ENCODE measurements around the gene CATSPERB. TPM values are rescaled to one million over a fixed set of nuclear protein-coding genes. Genes with fewer than 3 reads are reported as not detected.

CATSPERB gene
- total and polyA plus RNA-seq, 2 of the 8 experiments (the other 6 are each of a cell fraction or from before 2014, with no cell fraction given): 0.11 to 0.30 TPM

DNA sequence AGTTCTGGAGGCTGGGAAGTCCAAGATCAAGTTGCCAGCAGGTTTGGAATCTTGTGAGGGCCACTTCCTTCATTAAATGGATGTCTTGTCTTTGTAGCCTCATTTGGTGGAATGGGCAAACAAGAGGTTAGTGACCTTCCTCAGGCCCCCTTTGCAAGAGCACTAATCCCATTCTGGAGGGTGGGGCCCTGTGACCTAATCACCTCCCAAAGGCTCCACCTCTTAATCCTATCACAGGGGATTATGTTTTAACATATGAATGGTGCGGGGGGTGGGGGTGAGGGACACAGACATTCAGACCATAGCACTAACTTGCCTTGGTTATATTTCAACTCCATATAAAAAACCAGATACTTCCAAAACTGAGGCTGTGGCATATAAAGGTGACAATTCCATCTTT, 161.9 kb downstream of the CATSPERB start:
- H3K36me3 ChIP-seq (ENCODE audit: control insufficient read depth in 2 of 4, insufficient read depth in 4 of 4, low read length in 3 of 4): no peaks in the 10 kb centered on the region
- H2AK5ac ChIP-seq (ENCODE audit: low read depth, low read length): no peak overlapping the region
- no peak overlapping the region for H3K27ac ChIP-seq (ENCODE audit: low read depth, low read length)
- no peaks in the 10 kb centered on the region; a peak in 1 of 4 replicates for H3K9me3 ChIP-seq (ENCODE audit: insufficient read depth in 2 of 2, low read depth in 1 of 2, low read length in 1 of 2)
- no peak overlapping the region for H3K18ac ChIP-seq (ENCODE audit: extremely low read depth, low read length)
- no peaks in the 10 kb centered on the region for H3K79me2 ChIP-seq (ENCODE audit: control insufficient read depth in 1 of 2, insufficient read depth in 2 of 2, low read length in 2 of 2)
- no peak overlapping the region for H2BK20ac ChIP-seq (ENCODE audit: low read length)
- H2BK12ac ChIP-seq (ENCODE audit: low read depth, low read length): no peak overlapping the region
- H3K23ac ChIP-seq (ENCODE audit: insufficient read length): no peak overlapping the region
- FAIRE-seq: no peak
- no peak overlapping the region for H3K9ac ChIP-seq (replicated peaks in 1 of 4; ENCODE audit: extremely low read depth in 1 of 4, low read depth in 3 of 4, low read length in 3 of 4)
- H3K79me1 ChIP-seq (ENCODE audit: low read depth, low read length): no peaks in the 10 kb centered on the region
- ChIA-PET POLR2A (ENCODE audit: partially characterized antibody) (no interaction called here), CTCF (ENCODE audit: partially characterized antibody) (no interaction called here)
- H3K23me2 ChIP-seq (ENCODE audit: low read depth, low read length): peaks cover 5% of the 10 kb centered on the region; the same call in 1 of the 2 replicates
- no peak overlapping the region for H2BK120ac ChIP-seq (replicated peaks; ENCODE audit: low read depth, low read length)
- H4K8ac ChIP-seq (ENCODE audit: extremely low read depth, insufficient read depth, low read length): no peak overlapping the region
- H2BK5ac ChIP-seq (ENCODE audit: low read depth, low read length): no peak overlapping the region
- no peak overlapping the region for H3K4ac ChIP-seq (replicated peaks; ENCODE audit: insufficient read length, low read depth, low read length)
- H2AFZ ChIP-seq (ENCODE audit: low read length): no peak overlapping the region
- no peaks in the 10 kb centered on the region for H4K20me1 ChIP-seq (replicated peaks in 1 of 2; ENCODE audit: control insufficient read depth in 1 of 2, insufficient read depth in 2 of 2, low read length in 2 of 2)
- WGBS, 2 experiments (ENCODE audit: extremely low coverage in 1 of 2, insufficient coverage in 1 of 2, insufficient read length in 1 of 2, insufficient replicate concordance in 2 of 2, low coverage in 1 of 2, low lambda C conversion rate in 2 of 2, missing lambda C conversion rate in 1 of 2): 65% methylated on average over 1 of the region's 1 CpG; no CpG with 5 or more reads in 1 of the 2 experiments
- no peak overlapping the region for H4K5ac ChIP-seq (ENCODE audit: insufficient read length, low read depth, low read length)
- H3K27me3 ChIP-seq (replicated peaks in 1 of 4; ENCODE audit: control insufficient read depth in 3 of 4, extremely low read depth in 1 of 4, insufficient read depth in 3 of 4, low read length in 3 of 4): peaks cover 8 to 36% (median 25%) of the 10 kb centered on the region in 4 experiments
- no peak for DNase-seq (ENCODE audit: low read depth in 1 of 2, low spot score in 2 of 2)
- TF ChIP-seq POLR2AphosphoS5 (IDR thresholded peaks at IDR 0.05; ENCODE audit: low read depth, low read length) (0 out of 2 replicates have a peak, but pooled peaks have one; percentile 43), JUND (IDR thresholded peaks at IDR 0.05; ENCODE audit: low read length) (peak; percentile 55; the same call in 1 of the 2 replicates), POU5F1 (IDR thresholded peaks at IDR 0.05; ENCODE audit: low read depth, low read length) (peak; percentile 92), JUN (IDR thresholded peaks at IDR 0.05; ENCODE audit: low read depth, low read length) (no peak), RXRA (IDR thresholded peaks at IDR 0.05; ENCODE audit: insufficient read depth, low read depth, low read length) (0 out of 2 replicates have a peak, but pooled peaks have one; percentile 73), BRCA1 (IDR thresholded peaks at IDR 0.05; ENCODE audit: low read depth, low read length) (no peak), RBBP5 (IDR thresholded peaks at IDR 0.05; ENCODE audit: borderline replicate concordance, low read depth, low read length) (no peak), EP300 (IDR thresholded peaks at IDR 0.05; ENCODE audit: borderline replicate concordance in 1 of 2, low read depth in 2 of 2, low read length in 2 of 2) (peak in 1 of 2 experiments; percentile 56; a peak in 1 of 3 replicates)
- TF ChIP-seq, protein P1, sequence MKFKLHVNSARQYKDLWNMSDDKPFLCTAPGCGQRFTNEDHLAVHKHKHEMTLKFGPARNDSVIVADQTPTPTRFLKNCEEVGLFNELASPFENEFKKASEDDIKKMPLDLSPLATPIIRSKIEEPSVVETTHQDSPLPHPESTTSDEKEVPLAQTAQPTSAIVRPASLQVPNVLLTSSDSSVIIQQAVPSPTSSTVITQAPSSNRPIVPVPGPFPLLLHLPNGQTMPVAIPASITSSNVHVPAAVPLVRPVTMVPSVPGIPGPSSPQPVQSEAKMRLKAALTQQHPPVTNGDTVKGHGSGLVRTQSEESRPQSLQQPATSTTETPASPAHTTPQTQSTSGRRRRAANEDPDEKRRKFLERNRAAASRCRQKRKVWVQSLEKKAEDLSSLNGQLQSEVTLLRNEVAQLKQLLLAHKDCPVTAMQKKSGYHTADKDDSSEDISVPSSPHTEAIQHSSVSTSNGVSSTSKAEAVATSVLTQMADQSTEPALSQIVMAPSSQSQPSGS (IDR thresholded peaks at IDR 0.05; ENCODE audit: low read length): peak; percentile 94
- H3K56ac ChIP-seq (replicated peaks; ENCODE audit: insufficient read length, low read depth, low read length): no peak overlapping the region
- H3K4me2 ChIP-seq (ENCODE audit: insufficient read depth in 1 of 2, low read depth in 2 of 2, low read length in 2 of 2): peak overlapping the region in 1 of 2 experiments; percentile 17; a peak in 1 of 4 replicates
- no peak overlapping the region for H3K4me3 ChIP-seq (ENCODE audit: extremely low read depth in 1 of 4, insufficient read depth in 2 of 4, low read depth in 3 of 4, low read length in 4 of 4)
- peaks cover 0 to 5% (median 3%) of the 10 kb centered on the region in 4 experiments; a peak in 5 of 7 replicates for H3K4me1 ChIP-seq (replicated peaks in 1 of 4; ENCODE audit: control insufficient read depth in 3 of 4, insufficient read depth in 4 of 4, low read length in 3 of 4)
- H2BK15ac ChIP-seq (ENCODE audit: low read length): no peak overlapping the region
- H4K91ac ChIP-seq (replicated peaks; ENCODE audit: insufficient read length, low read length): no peak overlapping the region
- H3K14ac ChIP-seq (ENCODE audit: insufficient read length): no peak overlapping the region

All from H1 (cell line).